GM21360 (cell line): Measurements from ENCODE around the gene MCOLN1.
"Not testable (repeated sequence)": the region's sequence is repeated elsewhere in the genome, so short reads cannot be mapped to it uniquely, and the experiment has no call there.

Experiments
- ATAC-seq: cut with Tn5 transposase; IDR thresholded peaks from one replicate; pipeline ENCODE4 v1.9.1; 2021; ENCODE audit warnings: mild to moderate bottlenecking, moderate library complexity; ENCODE audit not compliant: unreplicated experiment

The MCOLN1 gene

DNA sequence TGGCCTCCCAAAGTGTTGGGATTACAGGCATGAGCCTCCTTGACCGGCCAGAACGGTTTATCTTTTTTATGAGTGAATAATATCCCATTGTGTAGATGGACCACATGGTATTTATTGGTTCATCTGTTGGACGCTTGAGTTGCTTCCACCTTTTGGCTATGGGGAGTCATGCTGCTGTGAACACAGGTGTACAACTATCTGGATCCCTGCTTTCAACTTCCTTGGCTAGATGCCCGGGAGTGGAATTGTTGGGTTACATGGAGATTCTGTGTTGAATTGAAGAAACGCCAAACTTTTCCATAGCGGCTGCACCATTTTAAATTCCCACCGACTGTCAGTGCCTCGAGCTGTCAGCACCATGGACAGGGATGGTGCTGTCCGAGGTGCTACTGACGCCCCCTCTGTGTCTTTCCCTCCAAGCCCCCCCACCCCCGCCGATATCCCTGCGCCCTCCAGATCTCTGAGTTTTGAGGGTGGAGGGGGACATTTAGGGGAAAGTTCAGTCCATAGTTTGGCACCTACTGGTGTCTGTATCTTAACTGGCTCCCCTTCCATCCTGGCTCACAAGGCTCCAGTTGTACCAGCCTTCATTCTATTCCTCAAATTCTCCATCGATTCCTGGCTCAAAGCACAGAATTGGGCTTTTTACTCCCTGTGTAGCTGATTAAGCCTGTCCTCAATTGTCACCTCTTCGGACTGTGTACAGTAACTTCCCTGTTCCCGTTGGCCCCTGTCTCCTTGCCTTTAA is 40.4 kb downstream of the MCOLN1 start:
- no peak for ATAC-seq

DNA sequence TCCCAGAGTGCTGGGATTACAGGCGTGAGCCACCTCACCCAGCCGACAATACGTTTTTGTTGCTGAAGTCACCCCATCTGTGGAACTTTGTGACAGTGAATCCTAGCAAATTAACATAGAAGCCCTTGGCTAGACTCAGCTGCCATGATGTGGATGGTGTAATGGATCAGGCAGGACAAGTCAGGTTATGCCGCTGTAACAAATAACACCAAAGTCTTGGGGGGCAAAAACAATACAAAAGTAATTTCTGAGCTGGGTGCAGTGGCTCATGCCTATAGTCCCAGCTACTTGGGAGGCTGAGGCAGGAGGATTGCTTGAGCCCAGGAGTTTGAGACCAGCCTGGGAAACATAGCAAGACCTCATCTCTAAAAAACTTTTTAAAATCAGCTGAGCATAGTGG is 42.4 kb downstream of the MCOLN1 start:
- no peak for ATAC-seq

DNA sequence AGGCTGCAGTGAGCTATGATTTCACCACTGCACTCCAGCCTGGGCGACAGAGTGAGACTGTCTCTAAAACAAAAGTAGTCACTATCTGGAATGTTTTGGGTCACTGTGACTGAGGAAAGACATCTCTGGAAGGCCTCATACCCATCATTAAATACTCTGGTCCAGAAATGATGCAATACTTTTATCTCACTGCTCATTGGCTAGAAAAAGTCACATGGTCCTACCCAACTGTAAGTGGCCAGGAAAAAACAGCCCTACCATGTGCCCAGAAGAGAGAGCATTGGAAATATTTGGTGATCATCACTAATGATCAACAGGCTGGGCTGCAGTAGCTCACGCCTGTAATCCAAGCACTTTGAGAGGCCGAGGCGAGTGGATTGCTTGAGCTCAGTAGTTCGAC is 42.9 kb downstream of the MCOLN1 start:
- no peak for ATAC-seq

DNA sequence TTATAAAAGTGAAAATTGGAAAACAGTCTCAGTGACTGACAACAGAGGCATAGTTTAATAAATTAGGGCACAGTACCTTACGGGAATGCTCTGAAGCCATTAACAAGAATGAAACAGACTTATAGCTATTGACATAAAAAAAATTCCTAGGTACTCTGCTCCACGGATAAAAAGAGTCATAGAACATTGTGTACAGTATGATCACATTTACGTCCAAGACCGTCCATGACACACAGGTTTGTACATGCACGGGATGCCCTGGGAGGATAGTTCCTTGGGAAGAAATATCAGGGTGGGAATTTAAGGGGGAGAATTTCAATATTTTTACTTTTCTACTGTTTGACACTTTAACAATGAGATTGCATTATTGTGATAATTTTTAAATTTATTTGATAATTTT is 48.3 kb downstream of the MCOLN1 start:
- no peak for ATAC-seq

DNA sequence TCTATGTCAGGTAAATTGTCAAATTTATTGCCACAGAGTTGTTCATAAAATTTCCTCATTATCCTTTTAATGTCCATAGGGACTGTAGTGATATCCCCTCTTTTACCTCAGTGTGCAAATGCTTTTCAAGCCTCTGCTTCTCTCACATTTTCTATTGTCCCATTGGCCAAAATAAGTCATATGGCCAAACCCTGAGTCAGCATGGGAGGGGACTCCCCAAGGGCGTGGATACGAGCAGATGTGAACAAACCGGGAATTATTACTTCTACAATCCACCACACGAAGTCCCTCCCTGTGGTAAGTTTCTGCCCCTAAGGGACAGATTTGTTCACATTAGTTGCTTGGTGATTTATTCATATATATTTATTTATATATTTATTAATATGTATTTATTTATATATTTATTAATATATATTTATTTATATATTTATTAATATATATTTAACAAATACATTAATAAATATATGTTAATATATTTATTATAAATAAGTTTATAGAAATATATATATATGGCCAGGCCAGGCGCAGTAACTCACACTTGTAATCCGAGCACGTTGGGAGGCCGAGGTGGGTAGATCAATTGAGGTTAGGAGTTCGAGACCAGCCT is 53.1 kb downstream of the MCOLN1 start:
- no peak for ATAC-seq

DNA sequence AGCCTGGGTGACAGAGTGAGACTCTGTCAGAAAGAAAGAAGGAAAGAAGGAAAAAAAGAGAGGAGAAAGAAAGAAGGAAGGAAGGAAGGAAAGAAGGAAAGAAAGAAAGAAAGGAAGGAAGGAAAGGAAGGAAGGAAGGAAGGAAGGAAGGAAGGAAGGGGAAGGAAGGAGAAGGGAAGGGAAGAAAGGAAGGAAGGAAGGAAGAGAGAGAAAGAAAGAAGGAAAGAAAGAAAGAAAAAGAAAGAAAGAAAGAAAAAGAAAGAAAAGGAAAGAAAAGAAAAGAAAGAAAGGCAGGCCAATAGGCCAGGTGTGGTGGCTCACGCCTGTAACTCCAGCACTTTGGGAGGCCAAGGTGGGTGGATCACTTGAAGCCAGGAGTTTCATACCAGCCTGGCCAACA is 55.0 kb downstream of the MCOLN1 start:
- not testable (repeated sequence) for ATAC-seq

GRCh38 chr19:7578127-7578526 is 55.7 kb downstream of the MCOLN1 start:
- ATAC-seq: no peak

GRCh38 chr19:7579182-7579581 is 56.8 kb downstream of the MCOLN1 start:
- ATAC-seq: no peak

DNA sequence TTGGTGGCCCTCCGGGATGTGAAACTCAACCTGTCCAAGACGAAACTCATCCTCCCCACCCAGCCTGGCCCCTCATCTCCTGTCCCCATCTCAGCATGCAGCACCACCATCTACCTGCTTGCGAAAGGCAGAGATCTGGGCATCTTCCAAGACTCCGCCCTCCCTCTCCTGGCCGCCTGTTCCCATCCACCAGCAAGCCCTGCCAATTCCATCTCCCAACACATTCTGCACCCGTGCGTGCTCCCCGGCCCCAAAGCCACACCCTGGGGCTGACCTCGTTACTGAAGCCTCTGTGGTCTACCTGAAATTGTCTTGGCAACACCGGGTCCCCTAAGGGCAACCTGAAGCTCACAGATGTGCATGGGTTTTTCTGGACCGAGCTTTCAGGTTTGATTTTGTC is 60.0 kb downstream of the MCOLN1 start:
- no peak for ATAC-seq
